HepG2 (cell line): ENCODE results near the gene KNG1. TPM values are rescaled to one million over a fixed set of nuclear protein-coding genes. Genes with fewer than 3 reads are reported as not detected.

Experiments
- HOXA7 ChIP-seq: sonication (generic); formaldehyde crosslinking; IDR thresholded peaks from 2 replicates; pipeline ENCODE4 v1.8.1; 2022; ENCODE audit warnings: mild to moderate bottlenecking, missing genetic modification reagents, moderate library complexity
- MTA3 ChIP-seq: sonication (generic); formaldehyde crosslinking; IDR thresholded peaks from 2 replicates; pipeline ENCODE4 v1.4.0; 2020; ENCODE audit warnings: missing genetic modification reagents
- MYNN ChIP-seq: sonication (generic); formaldehyde crosslinking; IDR thresholded peaks from 2 replicates; pipeline ENCODE4 v1.4.0; 2020; ENCODE audit warnings: mild to moderate bottlenecking, low read depth, missing genetic modification reagents
- NONO ChIP-seq, 2 experiments: fragments of 450-650 bp in 1 of 2; sonication (generic) in 1 of 2; formaldehyde crosslinking in 1 of 2; IDR thresholded peaks in 1 of 2; conservative IDR thresholded peaks in 1 of 2; 2 replicates each; pipeline versions ENCODE4 v1.6.1 to v1.8.0; 2017 to 2022; ENCODE audit warnings: mild to moderate bottlenecking in 1 of 2, missing genetic modification reagents in 1 of 2, moderate library complexity in 1 of 2
- POGZ ChIP-seq: sonication (generic); formaldehyde crosslinking; IDR thresholded peaks from 2 replicates; pipeline ENCODE4 v1.4.0; 2020; ENCODE audit warnings: mild to moderate bottlenecking, missing genetic modification reagents
- ZEB1 ChIP-seq: IDR thresholded peaks from 2 replicates; pipeline ENCODE4 v1.6.1; 2012; ENCODE audit warnings: mild to moderate bottlenecking, low read depth, inconsistent platforms; ENCODE audit not compliant: insufficient replicate concordance
- ZKSCAN8 ChIP-seq: IDR thresholded peaks from 2 replicates; pipeline ENCODE4 v1.6.1; 2016; ENCODE audit warnings: borderline replicate concordance, missing genetic modification reagents, missing compliant biosample characterization
- ZNF101 ChIP-seq: sonication (generic); formaldehyde crosslinking; IDR thresholded peaks from 2 replicates; pipeline ENCODE4 v1.4.0; 2020; ENCODE audit warnings: mild to moderate bottlenecking, low read depth, missing genetic modification reagents, borderline replicate concordance
- ZNF484 ChIP-seq: sonication (generic); formaldehyde crosslinking; IDR thresholded peaks from 2 replicates; pipeline ENCODE4 v1.5.1; 2020; ENCODE audit warnings: mild to moderate bottlenecking, low read depth, missing genetic modification reagents, borderline replicate concordance
- ZNF672 ChIP-seq: sonication (generic); formaldehyde crosslinking; IDR thresholded peaks from 2 replicates; pipeline ENCODE4 v1.8.1; 2022; ENCODE audit warnings: missing genetic modification reagents
- ZSCAN22 ChIP-seq: sonication (generic); formaldehyde crosslinking; IDR thresholded peaks from 2 replicates; pipeline ENCODE4 v1.4.0; 2020; ENCODE audit warnings: mild to moderate bottlenecking, missing genetic modification reagents
- polyA plus RNA-seq, 8 experiments: library from polyadenylated mRNA; depleted of rRNA in 3 of 8; stranded (reverse) in 7 of 8; unstranded in 1 of 8; fragments of >200 nt; fragmentation: Illumina TruSeq in 4 of 8; extraction: Trizol in 4 of 8; gene quantifications; 2 replicates each; pipeline versions ENCODE4 v1.2.1 to v1.2.3, GENCODE V29; 2011 to 2016; ENCODE audit warnings: low read depth in 4 of 8, missing spikeins in 1 of 8, mixed read lengths in 1 of 8; ENCODE audit not compliant: insufficient read depth in 1 of 8
- total RNA-seq, 5 experiments: library from RNA; depleted of rRNA; stranded (reverse); fragments of >200 nt; fragmentation: Illumina TruSeq; extraction: Trizol; gene quantifications; 2 replicates each; pipeline ENCODE4 v1.2.3, GENCODE V29; 2016; ENCODE audit warnings: low read depth in 1 of 5
- TF ChIP-seq, protein P1 (sequence below): sonication (generic); formaldehyde crosslinking; IDR thresholded peaks from 2 replicates; pipeline ENCODE4 v1.4.0; 2020; ENCODE audit warnings: mild to moderate bottlenecking, missing genetic modification reagents
- TF ChIP-seq, protein P2 (sequence below): sonication (generic); formaldehyde crosslinking; IDR thresholded peaks from 2 replicates; pipeline ENCODE4 v1.5.0; 2020; ENCODE audit warnings: missing genetic modification reagents
- TF ChIP-seq, protein P3 (sequence below): fragments of 450-650 bp; IDR thresholded peaks from 2 replicates; pipeline ENCODE4 v1.6.1; 2017; ENCODE audit warnings: mild to moderate bottlenecking
- TF ChIP-seq, protein P4 (sequence below): conservative IDR thresholded peaks from 2 replicates; pipeline ENCODE4 v1.6.1; 2018; ENCODE audit warnings: missing genetic modification reagents

KNG1 gene
- total and polyA plus RNA-seq, 2 of the 13 experiments (the other 11 are each of a cell fraction or from before 2014, with no cell fraction given): 6.5 to 7.0 TPM

DNA sequence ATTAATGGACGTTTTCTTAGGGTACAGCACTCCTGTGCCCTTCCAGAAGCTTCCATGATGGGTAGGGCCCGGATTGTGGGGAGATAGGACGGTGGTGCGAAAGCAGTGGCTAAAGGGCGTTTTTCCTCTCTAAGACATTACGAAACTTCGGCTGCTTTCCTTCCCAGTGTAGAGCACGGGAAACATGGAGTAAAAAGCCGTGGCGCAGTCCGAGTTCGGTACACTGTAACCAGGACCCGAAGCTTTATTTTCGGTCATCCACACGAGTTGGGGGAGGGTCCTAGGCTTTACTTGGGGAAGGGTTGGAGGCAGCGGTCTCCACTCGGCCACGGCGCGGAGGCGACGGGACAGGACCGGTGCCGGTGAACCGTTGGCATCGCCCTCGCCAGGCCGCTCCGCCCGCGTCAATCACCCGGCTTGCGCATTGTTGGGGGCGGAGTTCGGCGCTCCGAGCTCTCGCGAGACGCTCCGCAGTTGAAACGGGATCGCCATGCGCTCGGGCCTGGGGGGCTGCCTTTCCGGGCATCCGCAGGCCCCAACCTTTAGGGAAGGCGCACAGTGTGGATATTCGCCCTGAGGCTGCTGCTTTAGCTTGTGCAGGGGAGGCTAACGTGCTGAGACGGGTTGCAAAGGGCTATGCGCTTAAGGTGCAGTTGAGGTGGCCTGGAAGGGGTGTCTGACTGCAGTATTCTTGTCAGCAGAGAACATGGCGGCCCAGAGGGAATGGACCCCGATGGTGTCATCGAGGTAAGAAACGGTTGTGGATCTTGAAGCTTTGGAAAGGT lies 66.8 kb downstream of the KNG1 start (continued):
- TF ChIP-seq, protein P1, sequence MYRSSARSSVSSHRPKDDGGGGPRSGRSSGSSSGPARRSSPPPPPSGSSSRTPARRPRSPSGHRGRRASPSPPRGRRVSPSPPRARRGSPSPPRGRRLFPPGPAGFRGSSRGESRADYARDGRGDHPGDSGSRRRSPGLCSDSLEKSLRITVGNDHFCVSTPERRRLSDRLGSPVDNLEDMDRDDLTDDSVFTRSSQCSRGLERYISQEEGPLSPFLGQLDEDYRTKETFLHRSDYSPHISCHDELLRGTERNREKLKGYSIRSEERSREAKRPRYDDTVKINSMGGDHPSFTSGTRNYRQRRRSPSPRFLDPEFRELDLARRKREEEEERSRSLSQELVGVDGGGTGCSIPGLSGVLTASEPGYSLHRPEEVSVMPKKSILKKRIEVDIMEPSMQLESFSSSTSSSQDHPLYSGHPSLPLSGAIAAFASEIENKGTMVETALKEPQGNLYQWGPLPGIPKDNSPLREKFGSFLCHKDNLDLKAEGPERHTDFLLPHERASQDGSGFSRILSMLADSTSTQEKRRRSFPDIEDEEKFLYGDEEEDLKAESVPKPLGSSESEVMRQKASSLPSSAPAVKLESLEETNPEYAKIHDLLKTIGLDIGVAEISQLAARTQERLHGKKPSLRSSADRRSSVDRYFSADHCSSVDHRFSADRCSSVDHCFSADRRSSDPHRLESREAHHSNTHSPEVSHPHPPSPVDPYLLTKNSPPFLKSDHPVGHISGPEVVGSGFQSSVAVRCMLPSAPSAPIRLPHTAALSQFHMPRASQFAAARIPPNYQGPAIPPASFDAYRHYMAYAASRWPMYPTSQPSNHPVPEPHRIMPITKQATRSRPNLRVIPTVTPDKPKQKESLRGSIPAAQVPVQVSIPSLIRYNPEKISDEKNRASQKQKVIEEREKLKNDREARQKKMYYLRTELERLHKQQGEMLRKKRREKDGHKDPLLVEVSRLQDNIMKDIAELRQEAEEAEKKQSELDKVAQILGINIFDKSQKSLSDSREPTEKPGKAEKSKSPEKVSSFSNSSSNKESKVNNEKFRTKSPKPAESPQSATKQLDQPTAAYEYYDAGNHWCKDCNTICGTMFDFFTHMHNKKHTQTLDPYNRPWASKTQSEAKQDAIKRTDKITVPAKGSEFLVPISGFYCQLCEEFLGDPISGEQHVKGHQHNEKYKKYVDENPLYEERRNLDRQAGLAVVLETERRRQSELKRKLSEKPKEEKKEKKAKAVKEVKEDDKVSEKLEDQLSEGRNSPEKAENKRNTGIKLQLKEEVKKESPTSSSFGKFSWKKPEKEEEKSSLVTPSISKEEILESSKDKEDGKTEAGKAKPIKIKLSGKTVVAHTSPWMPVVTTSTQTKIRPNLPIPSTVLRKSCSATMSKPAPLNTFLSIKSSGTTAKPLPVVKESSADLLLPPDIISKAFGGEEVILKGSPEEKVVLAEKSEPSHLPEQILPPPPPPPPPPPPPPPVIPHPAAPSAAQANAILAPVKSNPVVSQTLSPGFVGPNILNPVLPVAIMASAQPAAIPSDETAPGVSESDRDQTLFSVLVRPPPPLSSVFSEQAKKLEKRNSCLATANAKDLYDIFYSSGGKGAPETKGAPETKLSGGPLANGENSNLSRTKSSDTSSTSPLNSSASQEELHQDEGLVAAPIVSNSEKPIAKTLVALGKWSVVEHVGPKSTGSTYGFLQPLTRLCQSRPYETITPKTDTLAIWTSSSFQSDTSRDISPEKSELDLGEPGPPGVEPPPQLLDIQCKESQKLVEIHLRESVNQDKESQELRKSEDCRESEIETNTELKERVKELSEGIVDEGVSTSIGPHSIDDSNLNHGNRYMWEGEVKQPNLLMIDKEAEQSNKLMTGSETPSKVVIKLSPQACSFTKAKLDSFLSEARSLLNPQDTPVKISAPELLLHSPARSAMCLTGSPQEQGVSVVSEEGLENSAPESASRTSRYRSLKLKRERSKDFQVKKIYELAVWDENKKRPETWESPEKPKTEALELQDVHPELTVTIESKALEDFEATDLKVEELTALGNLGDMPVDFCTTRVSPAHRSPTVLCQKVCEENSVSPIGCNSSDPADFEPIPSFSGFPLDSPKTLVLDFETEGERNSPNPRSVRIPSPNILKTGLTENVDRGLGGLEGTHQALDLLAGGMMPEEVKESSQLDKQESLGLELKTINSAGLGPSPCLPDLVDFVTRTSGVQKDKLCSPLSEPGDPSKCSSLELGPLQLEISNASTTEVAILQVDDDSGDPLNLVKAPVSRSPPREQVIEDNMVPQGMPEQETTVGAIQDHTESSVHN (CRISPR knock-in tag): no peak
- TF ChIP-seq ZNF672 (CRISPR knock-in tag): no peak
- TF ChIP-seq, protein P2, sequence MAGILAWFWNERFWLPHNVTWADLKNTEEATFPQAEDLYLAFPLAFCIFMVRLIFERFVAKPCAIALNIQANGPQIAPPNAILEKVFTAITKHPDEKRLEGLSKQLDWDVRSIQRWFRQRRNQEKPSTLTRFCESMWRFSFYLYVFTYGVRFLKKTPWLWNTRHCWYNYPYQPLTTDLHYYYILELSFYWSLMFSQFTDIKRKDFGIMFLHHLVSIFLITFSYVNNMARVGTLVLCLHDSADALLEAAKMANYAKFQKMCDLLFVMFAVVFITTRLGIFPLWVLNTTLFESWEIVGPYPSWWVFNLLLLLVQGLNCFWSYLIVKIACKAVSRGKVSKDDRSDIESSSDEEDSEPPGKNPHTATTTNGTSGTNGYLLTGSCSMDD (CRISPR knock-in tag): 0 out of 2 replicates have a peak, but pooled peaks have one; percentile 18
- TF ChIP-seq MYNN (CRISPR knock-in tag): no peak
- no peak for TF ChIP-seq NONO (IDR thresholded peaks at IDR 0.05)
- peak; percentile 6; the same call in 1 of the 2 replicates for TF ChIP-seq NONO (CRISPR knock-in tag; conservative IDR thresholded peaks at IDR 0.05)
- TF ChIP-seq POGZ (CRISPR knock-in tag): 0 out of 2 replicates have a peak, but pooled peaks have one; percentile 27
- TF ChIP-seq ZNF101: no peak
- TF ChIP-seq, protein P3, sequence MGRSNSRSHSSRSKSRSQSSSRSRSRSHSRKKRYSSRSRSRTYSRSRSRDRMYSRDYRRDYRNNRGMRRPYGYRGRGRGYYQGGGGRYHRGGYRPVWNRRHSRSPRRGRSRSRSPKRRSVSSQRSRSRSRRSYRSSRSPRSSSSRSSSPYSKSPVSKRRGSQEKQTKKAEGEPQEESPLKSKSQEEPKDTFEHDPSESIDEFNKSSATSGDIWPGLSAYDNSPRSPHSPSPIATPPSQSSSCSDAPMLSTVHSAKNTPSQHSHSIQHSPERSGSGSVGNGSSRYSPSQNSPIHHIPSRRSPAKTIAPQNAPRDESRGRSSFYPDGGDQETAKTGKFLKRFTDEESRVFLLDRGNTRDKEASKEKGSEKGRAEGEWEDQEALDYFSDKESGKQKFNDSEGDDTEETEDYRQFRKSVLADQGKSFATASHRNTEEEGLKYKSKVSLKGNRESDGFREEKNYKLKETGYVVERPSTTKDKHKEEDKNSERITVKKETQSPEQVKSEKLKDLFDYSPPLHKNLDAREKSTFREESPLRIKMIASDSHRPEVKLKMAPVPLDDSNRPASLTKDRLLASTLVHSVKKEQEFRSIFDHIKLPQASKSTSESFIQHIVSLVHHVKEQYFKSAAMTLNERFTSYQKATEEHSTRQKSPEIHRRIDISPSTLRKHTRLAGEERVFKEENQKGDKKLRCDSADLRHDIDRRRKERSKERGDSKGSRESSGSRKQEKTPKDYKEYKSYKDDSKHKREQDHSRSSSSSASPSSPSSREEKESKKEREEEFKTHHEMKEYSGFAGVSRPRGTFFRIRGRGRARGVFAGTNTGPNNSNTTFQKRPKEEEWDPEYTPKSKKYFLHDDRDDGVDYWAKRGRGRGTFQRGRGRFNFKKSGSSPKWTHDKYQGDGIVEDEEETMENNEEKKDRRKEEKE: no peak
- peak; percentile 51; the same call in 1 of the 2 replicates for TF ChIP-seq ZNF484 (CRISPR knock-in tag)
- no peak for TF ChIP-seq HOXA7 (CRISPR knock-in tag)
- no peak for TF ChIP-seq MTA3 (CRISPR knock-in tag)
- TF ChIP-seq, protein P4, sequence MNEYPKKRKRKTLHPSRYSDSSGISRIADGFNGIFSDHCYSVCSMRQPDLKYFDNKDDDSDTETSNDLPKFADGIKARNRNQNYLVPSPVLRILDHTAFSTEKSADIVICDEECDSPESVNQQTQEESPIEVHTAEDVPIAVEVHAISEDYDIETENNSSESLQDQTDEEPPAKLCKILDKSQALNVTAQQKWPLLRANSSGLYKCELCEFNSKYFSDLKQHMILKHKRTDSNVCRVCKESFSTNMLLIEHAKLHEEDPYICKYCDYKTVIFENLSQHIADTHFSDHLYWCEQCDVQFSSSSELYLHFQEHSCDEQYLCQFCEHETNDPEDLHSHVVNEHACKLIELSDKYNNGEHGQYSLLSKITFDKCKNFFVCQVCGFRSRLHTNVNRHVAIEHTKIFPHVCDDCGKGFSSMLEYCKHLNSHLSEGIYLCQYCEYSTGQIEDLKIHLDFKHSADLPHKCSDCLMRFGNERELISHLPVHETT (CRISPR knock-in tag): no peak
- TF ChIP-seq ZSCAN22 (CRISPR knock-in tag): no peak; the same call in 1 of the 2 replicates
- no peak for TF ChIP-seq ZKSCAN8 (CRISPR knock-in tag)
- no peak for TF ChIP-seq ZEB1
